Dendritic cell treated with granulocyte-macrophage colony-stimulating factor and Interleukin-4, amounts not matched to agents 40 ng/mL and 50 ng/mL, for 4 days (primary cell): ENCODE measurements around the gene SMIM36.
"Not testable (repeated sequence)": the region's sequence is repeated elsewhere in the genome, so short reads cannot be mapped to it uniquely, and the experiment has no call there.

Experiments used
- H3K27ac Mint-ChIP-seq: one replicate; pipeline ENCODE4 v1.8.0; 2022; ENCODE audit warnings: mild to moderate bottlenecking, mixed read lengths
- H3K27me3 Mint-ChIP-seq: one replicate; pipeline ENCODE4 v1.8.0; 2022; ENCODE audit warnings: mild to moderate bottlenecking, mixed read lengths
- H3K36me3 Mint-ChIP-seq: one replicate; pipeline ENCODE4 v1.8.0; 2022; ENCODE audit warnings: low read depth, mixed read lengths
- H3K4me1 Mint-ChIP-seq: one replicate; pipeline ENCODE4 v1.8.0; 2022; ENCODE audit warnings: low read depth, mixed read lengths
- H3K4me3 Mint-ChIP-seq: one replicate; pipeline ENCODE4 v1.8.0; 2022; ENCODE audit warnings: mild to moderate bottlenecking, moderate library complexity, mixed read lengths
- H3K9me3 Mint-ChIP-seq: one replicate; pipeline ENCODE4 v1.8.0; 2022; ENCODE audit warnings: mixed read lengths
- intact Hi-C: fragments of 100-400 bp; cut with micrococcal nuclease; formaldehyde crosslinking; loops from one replicate; pipeline ENCODE4 v1.15.0; 2022

Gene SMIM36

DNA sequence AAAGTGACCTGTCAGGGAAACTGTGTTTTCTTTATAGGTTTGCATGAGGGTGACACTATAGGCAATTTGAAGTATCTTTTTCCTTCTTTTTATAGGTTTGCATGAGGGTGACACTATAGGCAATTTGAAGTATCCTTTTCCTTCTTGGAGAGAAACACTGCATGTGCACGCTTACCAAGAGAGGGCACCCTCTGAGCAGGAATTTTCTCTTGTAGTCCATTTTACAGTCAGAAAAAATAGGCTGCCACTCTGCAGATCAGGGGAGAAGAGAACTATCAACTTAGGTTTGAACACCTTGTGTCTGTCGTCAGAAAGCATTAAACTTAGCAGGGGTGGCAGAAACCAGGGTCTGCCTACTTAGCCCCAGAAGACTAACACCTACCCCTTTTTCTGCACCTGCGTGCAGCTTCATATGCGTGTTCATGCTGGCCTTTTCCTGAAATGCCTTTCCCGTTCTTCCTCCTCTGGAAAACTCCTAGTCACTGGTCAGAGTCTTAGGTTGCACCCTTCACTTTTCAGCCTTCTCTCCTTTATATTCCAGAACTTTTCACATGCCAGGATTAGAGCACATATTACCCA lies 16.4 kb upstream of the SMIM36 start:
- no peaks in the 10 kb centered on the region for H3K36me3 Mint-ChIP-seq

DNA sequence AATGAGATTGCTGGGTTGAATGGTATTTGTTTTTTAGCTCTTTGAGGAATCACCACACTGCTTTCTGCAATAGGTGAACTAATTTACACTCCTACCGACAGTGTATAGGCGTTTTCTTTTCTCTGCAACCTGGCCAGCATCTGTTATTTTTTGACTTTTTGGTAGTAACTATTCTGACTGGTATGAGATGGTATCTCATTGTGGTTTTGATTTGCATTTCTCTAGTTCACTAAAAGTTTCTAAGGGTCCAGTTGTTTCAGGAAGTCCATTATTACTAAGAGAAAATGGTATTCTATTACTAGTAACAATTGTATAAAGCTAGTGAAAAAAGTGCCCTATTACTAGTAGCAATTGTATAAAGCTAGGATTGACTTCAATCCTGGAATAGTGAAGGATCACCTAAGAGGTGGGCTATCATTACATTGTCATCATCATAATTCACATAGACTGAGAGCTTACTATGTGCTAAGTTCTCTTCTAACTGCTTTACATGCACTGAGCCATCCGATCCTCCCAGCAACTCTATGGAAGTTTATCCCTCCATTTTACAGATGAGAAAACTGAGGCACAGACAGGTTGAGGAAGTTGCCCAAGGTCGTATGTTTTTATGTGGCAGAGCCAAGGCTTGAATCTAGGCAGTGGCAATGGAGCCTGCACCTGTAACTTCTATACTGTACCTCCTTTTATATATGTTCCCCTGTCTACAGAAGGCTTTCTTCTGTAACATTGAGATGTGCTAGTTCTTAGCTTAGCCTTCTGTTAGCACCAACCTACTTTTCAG lies 13.4 kb upstream of the SMIM36 start:
- Mint-ChIP-seq H3K4me3 (no peak overlapping the region), H3K27ac (no peak overlapping the region), H3K4me1 (peaks cover 16% of the 10 kb centered on the region), H3K36me3 (no peaks in the 10 kb centered on the region), H3K9me3 (no peaks in the 10 kb centered on the region), H3K27me3 (peaks cover 2% of the 10 kb centered on the region)
- intact Hi-C loops = no loop called here

More for the DNA sequence above, 16.4 kb upstream of the SMIM36 start:
- Mint-ChIP-seq H3K9me3 (no peaks in the 10 kb centered on the region), H3K4me3 (no peak overlapping the region), H3K27me3 (peaks cover 4% of the 10 kb centered on the region), H3K4me1 (no peaks in the 10 kb centered on the region), H3K27ac (no peak overlapping the region)
- intact Hi-C loops = no loop called here

DNA sequence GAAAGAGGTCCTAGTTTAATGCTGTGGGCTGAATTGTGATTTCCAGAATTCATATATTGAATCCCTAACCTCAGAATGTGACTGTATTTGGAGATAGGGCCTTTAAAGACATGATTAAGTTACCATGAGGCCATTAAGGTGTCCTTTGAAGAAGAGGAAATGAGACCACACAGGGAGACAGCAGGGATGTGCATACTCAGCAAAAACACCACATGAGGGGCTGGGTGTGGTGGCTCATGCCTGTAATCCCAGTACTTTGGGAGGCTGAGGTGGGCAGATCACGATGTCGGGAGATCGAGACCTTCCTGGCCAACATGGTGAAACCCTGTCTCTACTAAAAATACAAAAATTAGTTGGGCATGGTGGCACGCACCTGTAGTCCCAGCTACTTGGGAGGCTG lies 11.8 kb upstream of the SMIM36 start:
- H3K27ac Mint-ChIP-seq, H3K9me3 Mint-ChIP-seq, intact Hi-C loops, H3K4me3 Mint-ChIP-seq, H3K36me3 Mint-ChIP-seq, H3K27me3 Mint-ChIP-seq: not testable (repeated sequence)
- peaks cover 16% of the 10 kb centered on the region for H3K4me1 Mint-ChIP-seq

DNA sequence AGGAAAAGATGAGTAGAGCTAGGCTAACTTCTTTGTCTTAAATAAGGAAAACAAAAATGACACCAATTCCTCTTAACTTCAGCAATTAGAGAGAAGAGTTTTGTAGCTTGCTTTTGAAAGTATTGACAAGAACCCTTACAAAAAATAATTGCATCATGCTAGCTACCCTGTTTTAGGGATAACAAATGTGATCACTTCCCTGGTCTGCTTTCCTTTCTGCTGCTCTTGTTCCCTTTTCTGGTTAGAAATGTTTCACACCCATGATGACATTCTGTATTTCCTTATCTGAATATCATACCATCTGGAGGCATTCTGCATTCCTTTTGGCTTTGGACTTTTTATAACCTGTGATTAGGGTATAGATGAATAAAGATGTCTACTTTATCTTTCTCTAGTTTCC lies 9.9 kb upstream of the SMIM36 start:
- Mint-ChIP-seq H3K27me3 (peaks cover 2% of the 10 kb centered on the region), H3K4me3 (no peak overlapping the region), H3K4me1 (peaks cover 16% of the 10 kb centered on the region), H3K36me3 (no peaks in the 10 kb centered on the region), H3K27ac (no peak overlapping the region), H3K9me3 (no peaks in the 10 kb centered on the region)
- intact Hi-C loops = no loop called here

DNA sequence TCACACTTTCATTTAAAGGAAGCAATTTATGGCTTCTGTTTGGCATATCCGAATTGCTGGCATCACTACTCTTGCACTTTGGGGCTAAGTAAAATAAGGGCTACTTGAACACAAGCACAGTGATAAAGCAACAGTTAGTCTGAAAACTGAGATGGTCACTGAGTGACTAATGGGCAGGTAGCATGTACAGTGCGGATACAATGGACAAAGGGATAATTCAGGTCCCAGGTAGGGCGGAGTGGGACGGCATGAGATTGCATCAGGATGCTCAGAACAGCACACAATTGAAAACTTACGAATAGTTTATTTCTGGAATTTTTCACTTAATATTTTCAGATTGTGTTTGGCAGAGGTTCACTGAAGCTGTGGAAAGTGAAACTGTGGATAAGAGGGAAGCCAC lies 9.2 kb upstream of the SMIM36 start:
- Mint-ChIP-seq H3K27me3 (peaks cover 2% of the 10 kb centered on the region), H3K4me3 (no peak overlapping the region), H3K4me1 (peaks cover 16% of the 10 kb centered on the region), H3K27ac (no peak overlapping the region), H3K9me3 (no peaks in the 10 kb centered on the region), H3K36me3 (no peaks in the 10 kb centered on the region)
- intact Hi-C loops = no loop called here

- Mint-ChIP-seq H3K9me3 (no peaks in the 10 kb centered on the region), H3K36me3 (no peaks in the 10 kb centered on the region), H3K27me3 (no peaks in the 10 kb centered on the region), H3K4me3 (no peak overlapping the region), H3K4me1 (peaks cover 16% of the 10 kb centered on the region), H3K27ac (no peak overlapping the region)
- intact Hi-C loops = no loop called here
Observed at GRCh38 chr17:55518510-55518909, 7.3 kb upstream of the SMIM36 start.

DNA sequence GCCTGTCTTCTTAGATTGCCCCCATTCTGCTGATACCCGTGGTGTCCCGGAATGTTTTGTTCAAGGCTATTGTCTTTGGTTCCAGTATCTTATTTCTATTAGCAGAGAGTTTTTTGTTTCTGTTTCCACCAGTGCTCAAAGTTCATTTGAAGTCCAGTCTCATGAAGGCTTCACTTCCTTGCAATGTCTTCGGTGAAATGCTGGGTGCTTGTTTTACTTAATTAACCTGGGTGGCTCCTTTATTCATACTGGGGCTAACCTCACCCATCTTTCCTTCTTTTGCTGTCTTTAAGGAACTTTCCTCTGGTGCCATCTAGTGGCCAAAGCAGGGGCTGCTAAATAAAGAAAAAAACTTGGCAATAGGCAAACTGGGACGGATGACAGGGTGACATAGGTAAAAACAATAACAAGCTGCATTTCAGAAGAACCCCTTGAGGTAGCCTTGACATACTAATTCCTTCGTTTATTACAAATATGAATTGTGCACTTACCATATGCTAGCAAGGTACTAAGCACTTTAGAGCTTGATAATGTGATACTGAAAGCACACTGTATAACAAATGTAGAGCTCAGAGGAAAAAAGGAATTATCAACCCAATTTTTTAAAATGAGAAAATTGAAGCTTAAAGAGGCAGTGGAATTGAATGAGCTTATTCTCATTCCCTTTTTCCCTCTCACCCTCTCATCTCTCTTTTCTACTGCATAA lies 2.8 kb upstream of the SMIM36 start:
- no peak overlapping the region for H3K4me3 Mint-ChIP-seq
- no peak overlapping the region for H3K27ac Mint-ChIP-seq
- no peaks in the 10 kb centered on the region for H3K4me1 Mint-ChIP-seq
- no peaks in the 10 kb centered on the region for H3K27me3 Mint-ChIP-seq
- no peaks in the 10 kb centered on the region for H3K9me3 Mint-ChIP-seq
- H3K36me3 Mint-ChIP-seq = no peaks in the 10 kb centered on the region
- intact Hi-C loops = loop anchor here (2.0 to 5.0 kb wide), 3 partner anchors 92 to 522 kb away; partner anchors contain the start of gene MMD

DNA sequence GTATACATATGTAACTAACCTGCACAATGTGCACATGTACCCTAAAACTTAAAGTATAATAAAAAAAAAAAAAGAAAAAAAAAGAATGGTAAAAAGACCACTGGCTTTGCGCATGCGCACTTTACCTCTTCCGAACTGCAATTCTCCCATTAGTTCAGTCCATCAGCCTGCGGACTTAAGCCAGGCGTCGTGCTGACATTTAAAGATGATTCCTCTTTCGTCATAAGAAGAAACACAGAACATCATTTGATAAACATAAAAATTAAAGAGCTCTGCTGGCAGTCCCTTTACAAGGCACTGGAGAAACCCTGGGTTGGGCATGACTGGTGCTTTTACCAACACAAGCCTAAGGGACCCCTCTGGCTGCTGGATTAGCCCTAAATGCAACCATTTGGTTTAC lies 3.6 kb downstream of the SMIM36 start:
- H3K9me3 Mint-ChIP-seq, intact Hi-C loops, H3K4me3 Mint-ChIP-seq, H3K27ac Mint-ChIP-seq, H3K27me3 Mint-ChIP-seq, H3K4me1 Mint-ChIP-seq, H3K36me3 Mint-ChIP-seq: not testable (repeated sequence)

DNA sequence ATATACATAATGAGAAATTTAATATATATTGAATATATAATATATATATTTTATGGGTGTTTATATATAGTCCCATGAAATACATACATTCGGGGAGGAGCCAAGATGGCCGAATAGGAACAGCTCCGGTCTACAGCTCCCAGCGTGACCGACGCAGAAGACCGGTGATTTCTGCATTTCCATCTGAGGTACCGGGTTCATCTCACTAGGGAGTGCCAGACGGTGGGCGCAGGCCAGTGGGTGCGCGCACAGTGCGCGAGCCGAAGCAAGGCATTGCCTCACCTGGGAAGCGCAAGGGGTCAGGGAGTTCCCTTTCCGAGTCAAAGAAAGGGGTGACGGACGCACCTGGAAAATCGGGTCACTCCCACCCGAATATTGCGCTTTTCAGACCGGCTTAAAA lies 9.6 kb downstream of the SMIM36 start:
- H3K36me3 Mint-ChIP-seq, H3K27me3 Mint-ChIP-seq, H3K4me3 Mint-ChIP-seq, H3K4me1 Mint-ChIP-seq, H3K27ac Mint-ChIP-seq, H3K9me3 Mint-ChIP-seq, intact Hi-C loops: not testable (repeated sequence)

DNA sequence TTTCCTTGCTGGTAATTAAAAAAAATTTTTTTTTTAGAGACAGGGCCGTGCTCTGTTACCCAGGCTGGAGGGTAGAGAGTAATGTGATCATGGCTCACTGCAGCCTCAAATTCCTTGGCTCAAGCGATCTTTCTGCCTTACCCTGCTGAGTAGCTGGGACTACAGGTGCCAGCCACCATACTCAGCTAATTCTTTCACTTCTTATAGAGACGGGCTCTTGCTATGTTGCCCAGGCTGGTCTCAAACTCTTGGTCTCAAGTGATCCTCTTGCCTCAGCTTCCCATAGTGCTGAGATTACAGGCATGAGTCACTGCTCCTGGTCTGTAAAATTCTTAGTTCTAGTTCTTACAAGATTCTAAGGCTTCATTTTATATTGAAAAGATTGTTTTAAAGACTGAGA lies 11.1 kb downstream of the SMIM36 start:
- Mint-ChIP-seq H3K4me1 (peaks cover 15% of the 10 kb centered on the region), H3K27me3 (no peaks in the 10 kb centered on the region), H3K9me3 (no peaks in the 10 kb centered on the region), H3K36me3 (no peaks in the 10 kb centered on the region), H3K27ac (no peak overlapping the region), H3K4me3 (no peak overlapping the region)
- intact Hi-C loops = no loop called here

- H3K4me1 Mint-ChIP-seq = peaks cover 15% of the 10 kb centered on the region
- H3K36me3 Mint-ChIP-seq = no peaks in the 10 kb centered on the region
- H3K27ac Mint-ChIP-seq = peak overlapping the region; percentile 43
- no peak overlapping the region for H3K4me3 Mint-ChIP-seq
- intact Hi-C loops = no loop called here
- H3K9me3 Mint-ChIP-seq = no peaks in the 10 kb centered on the region
- peaks cover 11% of the 10 kb centered on the region for H3K27me3 Mint-ChIP-seq
Observed at GRCh38 chr17:55496094-55496881, 15.0 kb downstream of the SMIM36 start.

GRCh38 chr17:55495239-55495638 lies 16.0 kb downstream of the SMIM36 start:
- Mint-ChIP-seq H3K9me3 (no peaks in the 10 kb centered on the region), H3K27me3 (peaks cover 14% of the 10 kb centered on the region), H3K4me3 (no peak overlapping the region), H3K36me3 (no peaks in the 10 kb centered on the region), H3K27ac (no peak overlapping the region), H3K4me1 (peaks cover 15% of the 10 kb centered on the region)
- intact Hi-C loops = no loop called here

GRCh38 chr17:55492781-55493341 lies 18.4 kb downstream of the SMIM36 start:
- intact Hi-C loops = no loop called here
- Mint-ChIP-seq H3K27ac (no peak overlapping the region), H3K27me3 (peaks cover 20% of the 10 kb centered on the region), H3K4me1 (peaks cover 15% of the 10 kb centered on the region), H3K9me3 (no peaks in the 10 kb centered on the region), H3K4me3 (no peak overlapping the region), H3K36me3 (no peaks in the 10 kb centered on the region)

GRCh38 chr17:55490376-55490775 lies 20.9 kb downstream of the SMIM36 start:
- Mint-ChIP-seq H3K36me3 (no peaks in the 10 kb centered on the region), H3K27me3 (peaks cover 20% of the 10 kb centered on the region), H3K27ac (no peak overlapping the region), H3K4me1 (no peaks in the 10 kb centered on the region), H3K9me3 (no peaks in the 10 kb centered on the region), H3K4me3 (no peak overlapping the region)
- intact Hi-C loops = no loop called here
